OCI-M1 (cell line): ENCODE measurements around the gene TIE1.

Experiments
- DNase-seq: peaks from one replicate; lab custom pipeline; 2025; lab: John Stamatoyannopoulos, UW

The TIE1 gene

GRCh38 chr1:43312663-43313515 is 12.1 kb downstream of the TIE1 start:
- DNase-seq: no peak

DNA sequence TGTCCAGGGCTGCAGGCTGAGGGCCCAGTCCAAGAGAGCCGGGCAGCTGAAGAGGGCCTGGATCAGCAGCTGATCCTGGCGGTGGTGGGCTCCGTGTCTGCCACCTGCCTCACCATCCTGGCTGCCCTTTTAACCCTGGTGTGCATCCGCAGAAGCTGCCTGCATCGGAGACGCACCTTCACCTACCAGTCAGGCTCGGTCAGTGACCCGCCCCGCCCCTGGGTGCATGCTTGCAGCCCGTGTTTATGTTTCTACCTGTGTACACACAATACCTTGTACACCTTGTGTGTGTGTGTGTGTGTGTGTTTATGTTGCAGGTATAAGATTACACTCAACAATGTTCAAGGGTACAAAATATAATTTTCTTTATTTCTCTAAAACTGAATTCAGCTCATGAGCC is 13.0 kb downstream of the TIE1 start:
- no peak for DNase-seq

DNA sequence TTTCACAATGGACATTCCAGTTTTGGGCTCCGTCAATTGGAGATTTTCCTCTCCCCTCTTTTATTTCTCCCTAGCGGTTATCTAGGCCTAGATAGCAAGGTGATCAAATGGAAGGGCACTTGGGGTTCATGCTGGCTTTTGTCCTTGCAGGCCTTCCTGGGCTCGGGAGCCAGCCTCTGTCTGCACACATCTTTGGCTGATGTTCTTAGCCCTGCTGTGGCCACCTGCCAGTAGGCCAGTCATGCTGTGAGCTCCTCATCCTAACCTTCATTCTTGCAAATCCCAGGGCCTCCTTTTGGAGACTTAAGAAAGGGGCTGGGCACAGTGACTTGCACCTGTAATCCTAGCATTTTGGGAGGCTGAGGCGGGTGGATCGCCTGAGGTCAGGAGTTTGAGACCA is 13.5 kb downstream of the TIE1 start:
- no peak for DNase-seq

DNA sequence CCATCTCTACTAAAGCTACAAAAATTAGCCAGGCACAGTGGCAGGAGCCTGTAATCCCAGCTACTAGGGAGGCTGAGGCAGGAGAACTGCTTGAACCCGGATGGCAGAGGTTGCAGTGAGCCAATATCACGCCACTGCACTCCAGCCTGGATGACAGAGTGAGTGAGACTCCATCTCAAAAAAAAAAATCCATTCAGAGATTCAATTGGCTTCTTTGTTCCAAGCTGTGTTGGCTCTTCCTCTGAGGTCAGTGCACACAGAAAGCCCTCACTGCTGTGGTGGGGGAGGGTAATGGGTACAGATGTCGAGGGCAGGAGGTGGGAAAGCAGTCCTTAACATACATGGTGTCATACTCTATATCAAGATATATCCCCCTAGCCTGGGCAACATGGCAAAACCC is 14.7 kb downstream of the TIE1 start:
- no peak for DNase-seq

- no peak for DNase-seq
Measured at GRCh38 chr1:43315963-43316737, 15.4 kb downstream of the TIE1 start.

GRCh38 chr1:43316738-43317520 is 16.1 kb downstream of the TIE1 start:
- DNase-seq: no peak

- no peak for DNase-seq
Measured at GRCh38 chr1:43317817-43318471, 17.2 kb downstream of the TIE1 start.

DNA sequence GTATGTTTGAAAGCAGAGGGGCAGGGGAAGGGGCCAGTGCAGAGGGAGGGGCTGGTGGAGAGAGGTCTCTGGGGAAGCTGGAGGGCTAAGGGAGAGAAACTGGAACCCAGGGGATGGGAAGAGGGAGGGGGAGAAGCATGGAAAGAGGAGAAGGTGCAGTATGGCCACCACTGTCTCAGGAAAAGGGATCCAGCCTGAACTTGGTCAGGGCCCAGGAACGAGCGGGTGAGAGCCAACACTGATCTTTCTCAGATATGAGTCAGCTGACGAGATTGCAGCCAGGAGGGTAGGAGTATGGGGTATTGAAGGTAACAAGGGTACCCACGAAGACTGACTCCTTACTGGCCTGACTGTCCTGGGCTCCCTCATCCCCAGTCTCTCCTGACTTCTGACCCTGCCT is 18.0 kb downstream of the TIE1 start:
- DNase-seq: no peak

DNA sequence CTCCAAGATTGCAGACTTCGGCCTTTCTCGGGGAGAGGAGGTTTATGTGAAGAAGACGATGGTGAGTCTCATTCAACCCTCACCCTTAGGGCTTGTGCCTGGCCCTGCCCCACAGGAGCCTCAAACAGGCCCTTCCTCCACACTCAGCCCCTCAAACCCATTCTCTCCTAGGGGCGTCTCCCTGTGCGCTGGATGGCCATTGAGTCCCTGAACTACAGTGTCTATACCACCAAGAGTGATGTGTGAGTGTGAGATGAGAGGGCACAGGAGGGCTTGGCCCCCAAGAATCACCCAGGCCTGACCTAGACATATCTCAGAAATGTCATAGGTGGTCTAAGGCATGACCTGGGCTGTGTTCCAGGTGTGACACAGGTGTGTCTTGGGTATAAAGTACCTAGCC is 18.5 kb downstream of the TIE1 start:
- no peak for DNase-seq

GRCh38 chr1:43319766-43320165 is 19.0 kb downstream of the TIE1 start:
- no peak for DNase-seq

DNA sequence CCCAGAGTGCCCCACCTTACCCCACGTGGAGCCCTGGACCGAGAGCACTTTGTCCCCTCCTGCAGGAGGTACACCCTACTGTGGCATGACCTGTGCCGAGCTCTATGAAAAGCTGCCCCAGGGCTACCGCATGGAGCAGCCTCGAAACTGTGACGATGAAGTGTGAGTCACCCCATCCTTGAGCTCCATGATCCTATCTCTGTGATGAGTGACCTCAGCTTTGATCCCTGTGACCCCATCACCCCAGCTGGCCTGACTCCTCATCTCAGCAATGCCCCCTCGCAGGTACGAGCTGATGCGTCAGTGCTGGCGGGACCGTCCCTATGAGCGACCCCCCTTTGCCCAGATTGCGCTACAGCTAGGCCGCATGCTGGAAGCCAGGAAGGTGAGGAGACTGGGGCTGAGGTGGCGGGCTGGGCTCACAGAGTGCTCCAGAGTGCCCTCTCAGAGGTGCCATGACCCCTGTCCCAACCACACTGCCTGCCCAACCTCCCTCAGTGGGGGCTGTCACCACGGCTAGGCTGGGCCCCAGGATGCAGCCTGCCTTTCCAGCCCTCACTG is 20.6 kb downstream of the TIE1 start:
- DNase-seq: no peak

- DNase-seq: no peak
Measured at GRCh38 chr1:43322506-43322905, 21.7 kb downstream of the TIE1 start.

DNA sequence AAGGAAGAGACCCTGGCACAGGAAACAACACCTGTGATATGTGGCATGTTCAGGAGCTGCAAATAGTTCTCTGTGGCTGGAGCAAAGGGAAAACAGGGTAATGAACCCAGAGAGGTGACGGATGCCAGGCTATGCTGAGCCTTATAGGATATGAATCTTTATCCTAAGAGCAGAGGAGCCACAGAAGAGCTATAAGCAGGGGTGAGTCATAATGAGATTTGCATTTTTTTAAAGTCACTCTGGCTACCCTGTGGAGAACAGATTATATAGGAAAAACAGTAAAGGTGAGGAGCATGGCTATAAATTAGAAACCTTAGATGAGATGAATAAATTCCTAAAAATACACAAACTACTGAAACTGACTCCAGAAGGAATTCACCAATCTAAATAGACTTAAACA is 24.0 kb downstream of the TIE1 start:
- no peak for DNase-seq

DNA sequence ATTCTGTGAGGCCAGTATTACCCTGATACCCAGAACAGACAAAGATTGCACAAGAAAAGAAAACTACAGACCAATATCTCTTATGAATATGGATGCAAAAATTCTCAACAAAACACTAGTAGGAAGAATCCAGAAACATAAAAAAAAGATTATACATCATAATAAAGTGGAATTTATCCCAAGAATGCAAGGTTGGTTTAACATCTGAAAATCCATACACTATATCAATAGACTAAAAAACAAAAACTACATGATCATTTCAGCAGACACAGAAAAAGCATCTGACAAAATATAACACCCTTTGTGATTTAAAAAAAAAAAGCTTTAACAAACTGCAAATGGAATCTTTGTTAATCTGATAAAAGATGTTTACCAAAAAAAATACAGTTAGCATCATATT is 24.6 kb downstream of the TIE1 start:
- DNase-seq: no peak

DNA sequence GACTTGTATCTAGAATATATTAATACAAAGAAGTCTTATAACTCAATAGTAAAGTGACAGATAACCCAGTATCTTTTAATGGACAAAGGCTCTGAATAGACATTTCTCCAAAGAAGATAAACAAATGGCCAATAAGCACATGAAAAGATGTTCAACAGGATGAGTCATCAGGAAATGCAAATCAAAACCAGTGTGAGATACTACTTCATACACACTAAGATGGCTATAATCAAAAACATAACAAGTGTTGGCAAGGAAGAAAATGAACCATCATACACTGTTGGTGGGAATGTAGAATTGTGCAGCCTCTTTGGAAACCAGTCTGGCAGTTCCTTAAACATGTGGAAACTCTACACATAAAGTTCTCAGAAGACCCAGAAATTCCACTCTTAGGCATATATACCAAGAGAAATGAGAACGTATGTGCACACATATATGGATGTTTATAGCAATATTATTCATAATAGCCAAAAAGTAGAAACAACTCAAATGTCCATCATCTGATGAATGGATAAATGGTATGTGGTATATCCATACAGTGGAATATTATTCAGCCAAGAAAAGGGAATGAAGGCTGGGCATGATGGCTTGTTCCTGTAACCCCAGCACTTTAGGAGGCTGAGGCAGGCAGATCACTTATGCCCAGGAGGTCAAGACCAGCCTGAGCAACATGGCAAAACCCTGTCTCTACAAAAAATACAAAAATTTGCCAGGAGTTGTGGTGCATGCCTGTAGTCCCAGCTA is 26.9 kb downstream of the TIE1 start:
- no peak for DNase-seq

- peak; percentile 95 for DNase-seq
Measured at GRCh38 chr1:43329995-43330751, 29.4 kb downstream of the TIE1 start.

- DNase-seq: no peak
Measured at GRCh38 chr1:43331688-43332087, 30.9 kb downstream of the TIE1 start.

DNA sequence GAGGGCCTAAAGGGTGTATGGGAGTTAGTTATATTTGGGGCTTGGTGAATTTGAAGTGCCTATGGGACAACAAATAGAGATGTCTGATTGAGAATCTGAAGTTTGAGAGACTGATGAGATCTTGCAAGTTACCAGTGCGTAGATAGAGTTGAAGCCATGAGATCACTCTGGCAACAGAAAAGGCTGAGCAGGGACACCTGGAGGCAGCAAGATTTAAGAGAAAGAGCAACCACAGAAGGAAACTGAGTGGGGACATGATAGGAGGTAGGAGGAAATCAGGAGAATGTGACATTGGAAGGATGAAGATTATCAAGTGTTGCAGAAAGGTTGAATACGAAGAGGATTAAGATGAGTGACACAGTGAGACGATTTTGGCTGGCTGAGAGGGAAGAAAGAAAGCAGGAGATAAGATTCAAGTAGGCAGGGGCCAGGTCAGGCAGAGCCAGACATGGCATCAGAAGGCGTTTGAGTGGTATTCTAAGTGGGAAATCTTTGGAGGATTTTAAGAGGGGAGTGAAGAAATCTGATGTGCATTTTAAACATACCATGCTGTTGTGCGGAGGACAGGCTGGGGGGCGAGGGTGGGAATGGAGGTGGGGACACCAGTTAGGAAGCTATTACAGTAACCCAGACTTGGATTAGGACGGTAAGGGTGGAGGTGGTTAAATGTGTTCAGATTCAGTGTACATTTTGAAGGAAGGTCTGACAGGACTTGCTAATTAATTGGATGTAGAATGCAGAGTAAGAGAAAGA is 33.8 kb downstream of the TIE1 start:
- no peak for DNase-seq

DNA sequence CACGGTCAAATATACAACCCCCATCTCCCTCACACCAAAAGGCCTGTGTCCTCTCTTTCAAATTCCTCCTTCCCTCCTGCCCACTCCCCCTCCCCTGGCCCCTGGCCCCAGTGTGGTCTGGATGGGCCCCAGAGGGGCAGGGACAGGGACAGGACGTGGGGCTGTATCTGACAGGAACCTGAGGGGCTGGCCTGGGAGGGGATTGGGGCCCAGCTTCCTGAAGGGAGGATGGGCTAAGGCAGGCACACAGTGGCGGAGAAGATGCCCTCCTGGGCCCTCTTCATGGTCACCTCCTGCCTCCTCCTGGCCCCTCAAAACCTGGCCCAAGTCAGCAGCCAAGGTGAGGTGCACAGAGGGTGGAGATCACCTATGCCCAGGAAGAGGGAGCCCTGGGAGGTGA is 36.8 kb downstream of the TIE1 start, which contains the start of gene MPL:
MPL (plus strand) TSS at position 231 of the 400 bp plus-strand sequence; CDS start at position 262, 31 bp downstream.
- no peak for DNase-seq
